Fibroblast of gingiva (primary cell): ENCODE results near the gene TCAF1.
"Not testable (repeated sequence)": the region's sequence is repeated elsewhere in the genome, so short reads cannot be mapped to it uniquely, and the experiment has no call there.

Source experiments
- DNase-seq: peaks from one replicate; pipeline ENCODE4 v3.0.0-alpha.2; 2011; ENCODE audit warnings: low read depth

The TCAF1 gene

GRCh38 chr7:143850682-143851081 lies 51.3 kb downstream of the TCAF1 start:
- no peak for DNase-seq

GRCh38 chr7:143849785-143850479 lies 52.0 kb downstream of the TCAF1 start:
- DNase-seq: no peak

- DNase-seq: no peak
Observed at GRCh38 chr7:143848192-143848591, 53.8 kb downstream of the TCAF1 start.

GRCh38 chr7:143846692-143847091 lies 55.3 kb downstream of the TCAF1 start:
- no peak for DNase-seq

GRCh38 chr7:143841696-143842095 lies 60.3 kb downstream of the TCAF1 start:
- not testable (repeated sequence) for DNase-seq

- not testable (repeated sequence) for DNase-seq
Observed at GRCh38 chr7:143840062-143840461, 61.9 kb downstream of the TCAF1 start.

- not testable (repeated sequence) for DNase-seq
Observed at GRCh38 chr7:143837223-143837622, 64.8 kb downstream of the TCAF1 start.

GRCh38 chr7:143836622-143837021 lies 65.4 kb downstream of the TCAF1 start:
- not testable (repeated sequence) for DNase-seq

- DNase-seq: not testable (repeated sequence)
Observed at GRCh38 chr7:143836088-143836487, 65.9 kb downstream of the TCAF1 start.

- not testable (repeated sequence) for DNase-seq
Observed at GRCh38 chr7:143826578-143826977, 75.4 kb downstream of the TCAF1 start.

GRCh38 chr7:143824295-143825135 lies 77.5 kb downstream of the TCAF1 start:
- DNase-seq: not testable (repeated sequence)

GRCh38 chr7:143823634-143824294 lies 78.2 kb downstream of the TCAF1 start:
- not testable (repeated sequence) for DNase-seq

GRCh38 chr7:143821392-143822277 lies 80.3 kb downstream of the TCAF1 start:
- not testable (repeated sequence) for DNase-seq

GRCh38 chr7:143817873-143818272 lies 84.1 kb downstream of the TCAF1 start:
- DNase-seq: not testable (repeated sequence)

GRCh38 chr7:143816471-143817133 lies 85.4 kb downstream of the TCAF1 start:
- DNase-seq: not testable (repeated sequence)

GRCh38 chr7:143810639-143811038 lies 91.3 kb downstream of the TCAF1 start:
- not testable (repeated sequence) for DNase-seq

GRCh38 chr7:143806664-143807071 lies 95.3 kb downstream of the TCAF1 start:
- not testable (repeated sequence) for DNase-seq
